AG09319 (cell line): Measurements from ENCODE around the gene OR6Q1.
"Not testable (repeated sequence)": the region's sequence is repeated elsewhere in the genome, so short reads cannot be mapped to it uniquely, and the experiment has no call there.

Experiments
- DNase-seq: peaks from one replicate; pipeline ENCODE4 v3.0.0-alpha.2; 2010; ENCODE audit warnings: low read depth; ENCODE audit errors: extremely low read depth
- TF ChIP-seq, protein P1 (sequence below): IDR thresholded peaks from 2 replicates; pipeline ENCODE4 v1.5.1; 2011; ENCODE audit warnings: low read depth, mild to moderate bottlenecking, inconsistent platforms, low read length, moderate library complexity

The OR6Q1 gene, protein sequence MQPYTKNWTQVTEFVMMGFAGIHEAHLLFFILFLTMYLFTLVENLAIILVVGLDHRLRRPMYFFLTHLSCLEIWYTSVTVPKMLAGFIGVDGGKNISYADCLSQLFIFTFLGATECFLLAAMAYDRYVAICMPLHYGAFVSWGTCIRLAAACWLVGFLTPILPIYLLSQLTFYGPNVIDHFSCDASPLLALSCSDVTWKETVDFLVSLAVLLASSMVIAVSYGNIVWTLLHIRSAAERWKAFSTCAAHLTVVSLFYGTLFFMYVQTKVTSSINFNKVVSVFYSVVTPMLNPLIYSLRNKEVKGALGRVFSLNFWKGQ

DNA sequence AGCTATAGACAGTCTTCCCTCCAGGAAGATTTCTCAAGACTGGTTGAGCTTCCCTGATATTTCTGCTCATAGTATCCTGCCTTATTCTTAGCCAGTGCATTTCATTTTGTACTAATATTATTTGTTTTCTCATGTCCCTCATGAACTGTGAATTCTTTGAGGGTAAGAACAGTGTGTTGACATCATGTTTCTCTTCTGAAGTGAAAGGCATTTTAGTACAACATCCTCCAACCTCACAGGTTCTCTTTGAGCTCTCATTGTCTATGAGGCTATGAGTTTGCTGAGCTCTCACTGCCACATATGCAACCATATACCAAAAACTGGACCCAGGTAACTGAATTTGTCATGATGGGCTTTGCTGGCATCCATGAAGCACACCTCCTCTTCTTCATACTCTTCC lies at the start of gene OR6Q1:
Gene OR6Q1 (plus strand): TSS at position 301 of the 400 bp plus-strand sequence. CDS start 0 bp downstream, at position 301.
- TF ChIP-seq, protein P1, sequence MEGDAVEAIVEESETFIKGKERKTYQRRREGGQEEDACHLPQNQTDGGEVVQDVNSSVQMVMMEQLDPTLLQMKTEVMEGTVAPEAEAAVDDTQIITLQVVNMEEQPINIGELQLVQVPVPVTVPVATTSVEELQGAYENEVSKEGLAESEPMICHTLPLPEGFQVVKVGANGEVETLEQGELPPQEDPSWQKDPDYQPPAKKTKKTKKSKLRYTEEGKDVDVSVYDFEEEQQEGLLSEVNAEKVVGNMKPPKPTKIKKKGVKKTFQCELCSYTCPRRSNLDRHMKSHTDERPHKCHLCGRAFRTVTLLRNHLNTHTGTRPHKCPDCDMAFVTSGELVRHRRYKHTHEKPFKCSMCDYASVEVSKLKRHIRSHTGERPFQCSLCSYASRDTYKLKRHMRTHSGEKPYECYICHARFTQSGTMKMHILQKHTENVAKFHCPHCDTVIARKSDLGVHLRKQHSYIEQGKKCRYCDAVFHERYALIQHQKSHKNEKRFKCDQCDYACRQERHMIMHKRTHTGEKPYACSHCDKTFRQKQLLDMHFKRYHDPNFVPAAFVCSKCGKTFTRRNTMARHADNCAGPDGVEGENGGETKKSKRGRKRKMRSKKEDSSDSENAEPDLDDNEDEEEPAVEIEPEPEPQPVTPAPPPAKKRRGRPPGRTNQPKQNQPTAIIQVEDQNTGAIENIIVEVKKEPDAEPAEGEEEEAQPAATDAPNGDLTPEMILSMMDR = no peak
- DNase-seq = no peak

- DNase-seq = no peak
- TF ChIP-seq, protein P1 = no peak
These were observed 49.2 kb upstream of the OR6Q1 start for GRCh38 chr11:57981536-57981935.

GRCh38 chr11:57982776-57983175 lies 48.0 kb upstream of the OR6Q1 start:
- TF ChIP-seq, protein P1 = no peak
- DNase-seq = no peak

DNA sequence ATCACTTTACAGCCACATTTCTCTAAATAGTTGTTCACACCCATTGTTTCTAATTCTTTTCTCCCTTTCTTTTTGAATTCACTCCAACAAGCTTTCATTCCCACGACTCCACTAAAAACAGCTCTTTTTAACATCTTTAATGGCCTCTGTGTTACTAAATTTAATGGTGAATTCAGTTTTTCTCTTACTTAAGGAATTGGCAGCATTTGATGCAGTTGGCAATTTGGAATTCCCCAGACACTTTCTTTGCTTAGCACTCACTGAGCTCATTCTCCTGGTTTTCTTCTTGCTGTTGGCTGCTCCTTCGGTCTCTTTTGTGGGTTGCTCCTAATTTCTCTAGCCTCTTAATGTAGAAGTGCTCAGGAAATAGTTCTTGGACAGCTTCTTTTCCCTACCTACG lies 47.6 kb upstream of the OR6Q1 start:
- TF ChIP-seq, protein P1 = no peak
- DNase-seq = no peak

DNA sequence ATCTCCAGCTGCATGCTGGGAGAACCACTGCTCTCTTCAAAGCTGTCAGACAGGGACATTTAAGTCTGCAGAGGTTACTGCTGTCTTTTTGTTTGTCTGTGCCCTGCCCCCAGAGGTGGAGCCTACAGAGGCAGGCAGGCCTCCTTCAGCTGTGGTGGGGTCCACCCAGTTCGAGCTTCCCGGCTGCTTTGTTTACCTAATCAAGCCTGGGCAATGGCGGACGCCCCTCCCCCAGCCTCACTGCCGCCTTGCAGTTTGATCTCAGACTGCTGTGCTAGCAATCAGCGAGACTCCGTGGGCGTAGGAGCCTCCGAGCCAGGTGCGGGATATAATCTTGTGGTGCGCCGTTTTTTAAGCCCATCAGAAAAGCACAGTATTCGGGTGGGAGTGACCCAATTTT lies 31.2 kb upstream of the OR6Q1 start:
- not testable (repeated sequence) for DNase-seq

DNA sequence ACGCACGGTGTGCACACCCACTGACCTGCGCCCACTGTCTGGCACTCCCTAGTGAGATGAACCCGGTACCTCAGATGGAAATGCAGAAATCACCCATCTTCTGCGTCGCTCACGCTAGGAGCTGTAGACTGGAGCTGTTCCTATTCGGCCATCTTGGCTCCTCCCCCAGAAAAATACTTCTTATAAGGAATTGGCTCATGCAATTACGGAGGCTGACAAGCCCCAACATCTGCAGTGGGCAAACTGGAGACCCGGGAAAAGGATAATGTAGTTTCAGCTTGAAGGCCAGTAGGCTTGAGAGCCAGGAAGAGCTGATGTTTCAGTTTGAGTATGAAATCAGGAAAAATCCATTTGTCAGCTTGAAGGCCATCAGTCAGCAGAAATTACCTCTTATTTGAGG lies 30.7 kb upstream of the OR6Q1 start:
- DNase-seq = not testable (repeated sequence)

GRCh38 chr11:58000699-58001098 lies 30.1 kb upstream of the OR6Q1 start:
- TF ChIP-seq, protein P1 = no peak

GRCh38 chr11:58003036-58003435 lies 27.7 kb upstream of the OR6Q1 start:
- no peak for DNase-seq
- TF ChIP-seq, protein P1 = no peak

More at GRCh38 chr11:58000699-58001098, 30.1 kb upstream of the OR6Q1 start:
- DNase-seq = no peak
